Right ventricle myocardium superior (tissue), 1 donor: ENCODE results near the gene NIP7. TPM values are rescaled to one million over a fixed set of nuclear protein-coding genes. Genes with fewer than 3 reads are reported as not detected.
A peak's percentile ranks its signal among the peaks of the same experiment; 100 is the strongest.
"Not testable (repeated sequence)": the region's sequence is repeated elsewhere in the genome, so short reads cannot be mapped to it uniquely, and the experiment has no call there.

ENCODE experiments used
- ATAC-seq: fragments of 200-7000 bp; cut with Tn5 transposase; one replicate; pipeline ENCODE4 v1.9.1; 2020; ENCODE audit warnings: mild to moderate bottlenecking; ENCODE audit not compliant: poor library complexity
- DNase-seq: peaks from one replicate; pipeline ENCODE4 v3.0.0-alpha.2; 2020
- intact Hi-C: fragments of 100-400 bp; cut with DNase I; formaldehyde crosslinking; loops from one replicate; pipeline ENCODE4 v1.11.2; 2022
- long read RNA-seq: library from polyadenylated mRNA; unstranded; transcript quantifications from one replicate; pipeline ENCODE4 v2.0.0, GENCODE V29; 2021
- total RNA-seq: library from RNA; stranded (reverse); fragmentation: NEBNext Ultra II Directional; extraction: Animal tissue kit (Norgen Biotek cat#: 25700); gene quantifications from one replicate; pipeline ENCODE4 v1.2.1, GENCODE V29; 2021
- donor health status: DM: no; HTN: yes; CAD: no; lungs with severe emphysema.

NIP7 gene
- total RNA-seq, result 7.3 TPM
- long read RNA-seq, transcript NIP7-201 (5 exons, 2,402 nt), result major isoform, 28 of 28 reads
- long read RNA-seq, partial matches to known transcripts, result 0 of 28 reads
- long read RNA-seq, other reads (novel, unspliced or antisense), result 0 of 28 reads

DNA sequence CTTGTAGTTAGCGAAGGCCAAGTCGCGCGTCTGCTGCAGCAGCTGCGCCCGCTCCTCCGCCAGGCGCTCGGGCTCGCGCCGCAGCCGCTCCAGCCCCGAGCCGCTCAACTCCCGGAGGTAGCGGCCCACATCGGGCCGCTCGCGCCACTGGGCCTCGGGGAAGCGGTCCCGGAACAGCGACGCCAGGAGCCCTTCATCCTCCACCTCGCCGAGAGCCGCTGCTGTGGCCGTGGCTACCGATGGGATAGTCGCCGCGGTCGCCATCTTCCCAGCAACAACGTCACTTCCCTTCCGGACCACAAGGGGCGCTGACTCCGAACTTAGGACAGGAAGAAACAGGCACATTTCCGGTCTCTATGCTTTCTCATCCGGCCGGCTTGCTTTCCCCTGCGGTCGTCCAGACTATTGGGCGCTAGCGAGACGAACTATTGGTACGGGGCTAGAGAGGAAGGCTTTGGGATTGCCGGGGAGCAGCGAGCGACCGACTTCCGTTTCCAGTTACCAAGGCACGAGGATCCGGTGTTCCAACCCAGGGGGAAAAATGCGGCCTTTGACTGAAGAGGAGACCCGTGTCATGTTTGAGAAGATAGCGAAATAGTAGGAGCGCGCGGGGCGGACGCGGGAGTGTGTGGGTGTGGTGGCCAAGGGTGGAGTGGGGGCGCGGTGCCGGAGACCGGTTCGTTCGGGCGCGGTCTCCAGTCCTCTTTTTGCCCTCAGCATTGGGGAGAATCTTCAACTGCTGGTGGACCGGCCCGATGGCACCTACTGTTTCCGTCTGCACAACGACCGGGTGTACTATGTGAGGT lies at the start of gene NIP7, which contains the start of gene COG8:
TSS of gene NIP7 (plus strand) at position 484 of the 806 bp plus-strand sequence. CDS start at position 542, 58 bp downstream.
TSS of gene COG8 (minus strand) at position 276 of the 806 bp plus-strand sequence. CDS start at position 264, 12 bp downstream.
- intact Hi-C loops, result no loop called here
- DNase-seq (peak; percentile 97), ATAC-seq (peak; percentile 99)

DNA sequence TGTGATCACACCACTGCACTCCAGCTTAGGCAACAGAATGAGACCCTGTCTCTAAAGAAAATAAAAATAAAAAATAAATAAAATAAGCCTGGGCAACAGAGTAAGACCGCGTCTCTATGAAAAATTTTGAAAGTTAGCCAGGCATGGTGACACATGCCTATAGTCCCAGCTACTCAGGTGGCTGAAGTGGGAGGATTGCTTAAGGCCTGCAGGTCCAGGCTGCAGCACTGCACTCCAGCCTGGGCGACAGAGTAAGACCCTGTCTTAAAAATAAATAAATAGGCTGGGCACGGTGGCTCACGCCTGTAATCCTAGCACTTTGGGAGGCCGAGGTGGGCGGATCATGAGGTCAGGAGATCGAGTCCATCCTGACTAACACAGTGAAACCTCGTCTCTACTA lies 47.9 kb upstream of the NIP7 start:
- intact Hi-C loops, ATAC-seq, DNase-seq: not testable (repeated sequence)

DNA sequence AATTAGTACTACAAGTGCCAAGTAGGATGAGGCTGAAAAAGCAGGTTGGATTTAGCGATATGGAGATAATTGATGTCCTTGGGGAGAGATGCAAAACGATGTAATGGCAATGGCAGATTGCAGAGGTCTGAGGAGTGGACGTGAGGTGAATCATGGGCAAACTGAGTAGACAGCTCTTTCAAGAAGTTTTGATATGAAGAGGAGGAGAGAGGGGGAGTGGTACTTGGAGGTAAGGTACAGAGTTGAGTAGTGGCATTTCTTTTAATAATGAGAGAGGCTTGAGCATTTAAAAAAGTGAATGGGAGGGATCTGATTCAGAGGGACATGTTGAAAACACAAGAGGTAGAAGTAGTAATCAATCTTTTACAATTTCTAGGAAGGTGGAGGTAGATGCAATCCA lies 46.2 kb upstream of the NIP7 start:
- DNase-seq (no peak), ATAC-seq (no peak)
- intact Hi-C loops, result no loop called here

DNA sequence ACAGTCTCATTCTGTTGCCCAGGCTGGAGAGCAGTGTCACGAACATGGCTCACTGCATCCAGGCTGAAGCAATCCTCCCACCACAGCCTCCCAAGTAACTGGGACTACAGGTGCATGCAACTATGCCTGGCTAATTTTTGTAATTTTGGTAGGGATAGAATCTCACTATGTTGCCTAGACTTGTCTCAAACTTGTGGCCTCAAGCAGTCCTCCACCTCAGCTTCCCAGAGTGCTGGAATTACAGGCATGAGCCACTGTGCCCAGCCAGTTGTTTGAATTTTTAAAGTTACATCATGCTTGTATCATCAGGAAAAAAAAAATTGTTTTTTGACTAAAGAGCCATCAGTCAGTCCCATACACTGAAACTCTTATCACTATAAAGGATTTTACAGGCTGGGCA lies 45.5 kb upstream of the NIP7 start:
- DNase-seq (no peak), ATAC-seq (no peak)
- intact Hi-C loops, result no loop called here

DNA sequence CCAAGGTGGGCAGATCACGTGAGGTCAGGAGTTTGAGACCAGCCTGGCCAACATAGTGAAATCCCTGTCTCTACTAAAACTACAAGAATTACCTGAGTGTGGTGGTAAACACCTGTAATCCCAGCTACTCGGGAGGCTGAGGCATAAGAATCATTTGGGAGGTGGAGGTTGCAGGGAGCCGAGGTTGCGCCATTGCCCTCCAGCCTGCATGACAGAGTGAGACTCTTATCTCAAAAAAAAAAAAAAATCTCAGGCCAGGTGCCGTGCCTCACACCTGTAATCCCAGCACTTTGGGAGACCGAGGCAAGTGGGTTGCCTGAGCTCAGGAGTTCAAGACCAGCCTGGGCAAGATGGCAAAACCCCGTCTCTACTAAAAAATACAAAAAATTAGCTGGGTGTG lies 42.8 kb upstream of the NIP7 start:
- DNase-seq, intact Hi-C loops, ATAC-seq: not testable (repeated sequence)

DNA sequence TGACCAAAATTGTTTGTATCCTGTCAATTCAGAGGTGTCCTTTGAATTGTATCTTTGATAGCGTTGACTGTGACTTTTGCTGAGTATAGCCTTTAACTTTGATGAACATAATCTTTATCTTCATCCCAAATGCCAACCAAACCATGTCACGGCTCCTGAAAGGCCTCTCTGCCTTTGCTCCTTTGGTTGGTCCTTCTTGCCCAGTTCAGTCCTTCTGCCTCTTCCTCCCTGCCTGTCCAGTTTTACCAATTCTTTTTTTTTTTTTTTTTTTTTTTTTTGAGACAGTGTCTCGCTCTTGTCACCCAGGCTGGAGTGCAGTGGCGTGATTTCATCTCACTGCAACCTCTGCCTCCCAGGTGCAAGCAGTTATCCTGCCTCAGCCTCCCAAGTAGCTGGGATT lies 41.3 kb upstream of the NIP7 start:
- DNase-seq, result no peak
- intact Hi-C loops, result no loop called here
- no peak for ATAC-seq

DNA sequence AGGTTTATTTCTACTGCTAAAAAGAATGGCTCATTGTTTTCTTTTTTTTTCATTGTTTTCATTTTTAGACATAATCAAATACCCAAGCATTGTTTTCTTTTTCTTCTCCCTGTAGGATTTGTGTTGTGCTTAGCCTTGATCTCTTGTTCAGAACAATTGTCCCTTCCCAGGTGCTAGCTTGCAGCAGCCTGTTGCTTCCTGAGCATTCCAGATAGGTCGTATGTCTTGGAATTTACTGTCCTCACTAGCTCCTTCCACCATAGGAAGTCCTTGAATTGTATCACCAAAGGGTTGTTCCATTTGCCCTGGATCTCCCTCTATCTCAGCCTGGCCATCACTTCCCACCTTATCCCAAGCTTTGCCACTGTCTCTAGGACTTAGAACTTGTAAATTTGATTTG lies 38.4 kb upstream of the NIP7 start:
- ATAC-seq, result no peak
- DNase-seq, result no peak

DNA sequence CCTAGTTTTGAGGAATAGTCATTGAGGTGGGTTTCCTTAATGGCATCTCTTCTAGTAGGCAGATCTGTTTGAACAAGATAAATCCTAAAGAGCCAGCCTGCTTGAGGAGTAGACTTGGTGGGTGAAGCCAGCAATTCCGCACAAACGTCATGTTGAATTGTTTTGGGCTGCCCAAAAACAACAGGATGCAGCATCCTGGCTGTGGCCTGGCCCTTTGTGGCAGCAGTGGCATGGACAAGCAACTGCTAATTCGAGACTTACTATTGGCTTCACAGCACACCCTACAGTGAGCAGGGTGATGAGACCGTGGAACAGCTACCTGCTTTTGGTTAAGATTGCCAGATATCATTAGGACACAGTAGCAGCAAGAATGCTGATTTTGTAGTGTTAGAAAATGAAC lies 37.7 kb upstream of the NIP7 start:
- no peak for DNase-seq
- intact Hi-C loops, result no loop called here
- ATAC-seq, result no peak

More for the DNA sequence above, 38.4 kb upstream of the NIP7 start:
- intact Hi-C loops, result no loop called here

DNA sequence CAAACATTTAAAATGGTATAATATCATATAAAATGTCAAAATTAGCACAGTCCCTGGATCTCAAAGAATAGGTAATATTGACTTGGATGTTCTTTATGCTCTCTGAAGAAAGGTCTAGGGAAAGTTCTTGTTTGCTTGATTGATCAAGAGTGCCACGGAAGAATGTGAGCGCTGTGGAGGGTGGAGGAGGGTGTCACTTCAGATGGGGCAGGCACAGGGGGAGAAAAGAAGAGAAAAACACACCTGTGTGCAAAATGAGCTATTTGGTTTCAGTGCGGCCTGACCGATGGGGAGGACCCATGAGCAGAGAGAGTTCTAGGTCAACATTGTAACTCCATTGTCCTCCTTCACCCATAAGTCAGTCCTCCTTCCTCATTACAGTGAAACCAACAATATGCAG lies 37.3 kb upstream of the NIP7 start:
- ATAC-seq (no peak), DNase-seq (no peak)
- intact Hi-C loops, result no loop called here

DNA sequence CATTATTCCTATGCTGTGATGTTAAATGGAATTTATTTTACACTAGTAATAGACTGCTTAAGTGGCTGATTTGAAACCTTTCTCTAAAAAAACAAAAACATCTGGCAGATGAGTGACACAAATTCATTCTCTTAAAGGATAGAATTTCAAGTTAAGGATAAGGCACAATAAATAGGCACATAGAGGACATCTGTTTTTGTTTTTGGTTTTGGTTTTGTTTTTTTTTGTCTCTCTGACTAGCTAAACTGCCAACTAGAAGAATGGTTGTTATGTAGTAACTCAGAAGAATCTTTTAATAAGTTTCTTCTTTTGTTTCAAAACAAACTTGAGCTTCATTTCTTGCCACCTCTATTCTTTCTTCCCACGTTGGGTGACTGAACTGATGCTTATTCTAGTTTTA lies 33.5 kb upstream of the NIP7 start:
- intact Hi-C loops, result no loop called here
- no peak for ATAC-seq
- DNase-seq, result no peak

DNA sequence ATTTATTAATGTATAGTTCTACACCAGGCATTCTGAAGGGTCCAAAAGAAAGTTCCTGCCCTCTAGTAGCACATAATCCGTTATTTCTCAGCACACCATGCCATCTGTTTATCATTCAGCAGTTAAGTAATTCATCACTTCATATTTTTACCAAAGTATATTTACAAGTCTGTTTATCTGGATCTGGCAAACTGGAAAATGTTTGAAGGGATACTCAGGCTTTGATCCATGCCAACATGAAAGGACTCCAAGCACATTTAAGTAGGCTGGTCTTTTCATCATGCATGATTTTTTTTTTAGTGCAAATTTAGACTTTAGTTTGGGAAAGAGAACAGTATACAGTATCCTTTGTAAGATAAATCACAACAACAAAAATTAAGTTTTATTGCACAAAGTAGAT lies 32.5 kb upstream of the NIP7 start:
- ATAC-seq, result no peak
- intact Hi-C loops, result no loop called here
- DNase-seq, result no peak

DNA sequence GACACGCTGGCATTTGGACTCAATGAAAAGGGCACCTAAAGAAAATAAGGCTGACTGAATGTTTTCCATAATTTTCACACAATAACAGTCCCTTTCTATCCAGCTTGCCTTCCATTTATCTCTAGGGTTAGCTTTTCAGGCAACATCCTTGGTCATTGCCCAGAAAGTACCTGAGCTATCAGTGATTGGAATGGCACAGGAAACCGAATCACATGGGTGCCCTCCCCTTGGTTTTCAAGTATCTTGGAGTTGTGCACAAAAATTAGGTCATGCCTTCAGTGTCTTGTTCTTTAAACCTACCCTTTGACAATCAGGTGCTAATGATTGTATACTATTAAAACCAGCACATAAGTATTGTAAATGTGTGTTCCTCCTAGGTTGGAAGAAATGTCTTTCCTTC lies 31.7 kb upstream of the NIP7 start:
- intact Hi-C loops, result no loop called here
- ATAC-seq (no peak), DNase-seq (no peak)

DNA sequence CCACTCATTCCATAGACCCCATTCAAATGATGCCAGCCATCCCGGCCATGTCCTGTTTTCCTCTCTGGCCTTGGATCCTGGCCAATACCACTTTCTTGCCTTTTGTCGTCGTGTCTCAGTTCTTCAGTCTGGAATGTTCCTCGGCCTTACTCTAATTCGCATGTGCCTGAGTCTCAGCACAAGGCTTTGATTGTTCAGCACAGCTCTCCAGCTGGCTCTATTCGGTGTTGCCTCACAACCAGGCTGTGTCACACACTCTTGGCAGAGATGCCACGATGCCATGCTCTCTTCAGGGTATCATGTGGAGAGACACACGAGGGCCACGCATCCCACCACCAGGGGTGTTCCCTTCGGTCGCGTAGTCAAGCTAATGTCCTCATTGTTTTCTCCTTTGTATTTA lies 30.3 kb upstream of the NIP7 start:
- intact Hi-C loops, result no loop called here
- ATAC-seq (no peak), DNase-seq (no peak)

DNA sequence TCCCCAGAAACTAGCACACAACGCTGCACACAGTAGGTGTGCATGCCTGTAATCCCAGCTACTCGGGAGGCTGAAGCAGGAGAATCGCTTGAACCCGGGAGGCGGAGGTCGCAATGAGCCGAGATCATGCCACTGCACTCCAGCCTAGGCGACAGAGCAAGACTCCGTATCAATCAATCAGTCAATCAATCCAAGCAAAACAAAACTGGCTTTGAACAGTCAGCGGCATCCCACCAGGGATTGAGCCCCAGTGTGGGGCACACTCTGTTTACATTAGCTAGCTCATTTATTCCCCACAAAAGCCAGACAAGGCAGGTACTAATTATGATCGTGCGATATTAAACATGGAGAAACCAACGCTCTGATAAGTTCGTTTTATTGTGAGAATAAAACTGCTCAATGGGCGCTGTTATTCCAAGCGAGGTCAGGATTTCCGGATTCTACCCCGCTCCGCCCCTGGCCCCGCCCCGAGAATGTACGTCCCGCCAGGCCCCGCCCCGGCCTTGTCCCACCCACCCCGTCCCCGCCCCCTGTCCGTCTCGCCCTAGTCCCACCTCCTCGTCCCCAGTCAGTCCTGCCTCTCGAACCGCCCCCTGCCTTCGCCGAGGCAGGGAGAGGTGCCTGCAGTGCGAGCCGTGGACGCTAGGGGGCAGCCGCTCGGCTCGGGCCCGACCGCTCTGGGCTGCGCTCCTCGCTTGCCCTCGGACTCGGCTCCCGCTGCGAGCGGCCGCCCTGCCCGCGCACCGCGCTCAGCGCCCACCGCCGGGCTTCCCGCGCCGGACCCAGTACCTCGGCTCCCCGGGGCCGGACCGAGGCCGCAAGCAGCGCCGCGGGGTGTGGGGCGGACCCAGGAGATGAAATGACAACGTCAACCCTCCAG lies 28.7 kb upstream of the NIP7 start, which contains the start of gene VPS4A:
TSS of gene VPS4A (plus strand) at position 698 of the 880 bp plus-strand sequence. CDS start at position 860, 162 bp downstream.
- ATAC-seq, result peak; percentile 94
- intact Hi-C loops, result no loop called here
- DNase-seq, result peak; percentile 96

DNA sequence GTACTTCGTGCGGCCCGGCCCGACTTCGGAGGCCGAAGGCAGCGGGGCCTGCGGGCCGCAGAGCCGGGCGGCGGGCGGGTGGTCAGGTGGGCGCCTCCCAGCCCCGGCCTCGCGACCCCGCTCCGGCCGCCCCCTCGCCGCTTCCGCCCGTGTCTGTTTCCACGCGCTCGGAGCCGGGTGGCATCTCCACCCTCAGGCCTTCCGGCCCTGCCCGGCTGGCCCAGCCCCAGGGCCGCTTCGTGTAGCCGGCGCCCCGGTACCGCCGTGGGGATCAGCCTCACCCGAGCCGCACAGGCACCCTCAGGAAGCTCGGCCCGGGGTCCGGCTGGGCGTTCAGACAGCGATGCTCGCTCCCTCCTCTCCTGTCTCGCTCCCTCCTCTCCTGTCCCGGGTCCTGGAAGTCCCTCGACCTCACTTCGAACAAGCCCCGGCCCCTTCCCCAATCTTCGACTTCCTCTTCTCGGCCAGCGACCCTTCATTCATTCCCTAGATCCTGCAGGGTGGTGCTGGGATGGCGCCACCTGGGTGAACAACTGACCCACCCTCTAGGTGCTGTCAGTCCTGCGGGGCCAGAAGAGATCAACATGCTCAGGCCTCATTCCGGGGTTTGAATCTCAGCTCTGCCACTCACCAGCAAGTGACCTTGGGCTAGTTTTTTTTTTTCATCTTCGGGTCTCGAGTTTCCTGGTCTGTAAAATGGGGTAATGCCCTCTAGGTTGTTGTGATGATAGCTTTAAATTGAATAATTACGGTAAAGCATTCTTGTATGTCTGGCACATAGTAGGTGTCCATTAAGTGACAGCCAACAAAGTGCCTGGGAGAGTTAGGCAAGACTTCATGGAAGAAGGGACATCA lies 27.8 kb upstream of the NIP7 start:
- intact Hi-C loops, result no loop called here
- ATAC-seq, result peak; percentile 43
- peak; percentile 67 for DNase-seq

DNA sequence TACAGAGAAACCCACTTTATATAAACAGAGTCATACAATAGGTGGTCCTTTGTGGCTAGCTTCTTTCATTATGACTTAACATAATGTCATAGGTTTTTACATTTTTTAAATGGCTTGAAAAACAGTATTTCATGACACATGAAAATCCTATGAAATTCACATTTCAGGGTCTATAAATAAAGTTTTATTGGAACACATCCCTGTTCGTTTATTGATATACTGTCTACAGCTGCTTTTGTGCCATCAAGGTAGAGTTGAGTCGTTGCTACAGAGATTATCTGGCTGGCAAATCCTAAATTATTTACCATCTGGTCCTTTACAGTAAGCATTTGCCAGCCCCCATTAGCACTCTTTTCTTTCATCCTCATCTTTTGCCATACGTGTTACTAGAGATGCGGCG lies 26.1 kb upstream of the NIP7 start:
- no peak for DNase-seq
- intact Hi-C loops, result no loop called here
- no peak for ATAC-seq

DNA sequence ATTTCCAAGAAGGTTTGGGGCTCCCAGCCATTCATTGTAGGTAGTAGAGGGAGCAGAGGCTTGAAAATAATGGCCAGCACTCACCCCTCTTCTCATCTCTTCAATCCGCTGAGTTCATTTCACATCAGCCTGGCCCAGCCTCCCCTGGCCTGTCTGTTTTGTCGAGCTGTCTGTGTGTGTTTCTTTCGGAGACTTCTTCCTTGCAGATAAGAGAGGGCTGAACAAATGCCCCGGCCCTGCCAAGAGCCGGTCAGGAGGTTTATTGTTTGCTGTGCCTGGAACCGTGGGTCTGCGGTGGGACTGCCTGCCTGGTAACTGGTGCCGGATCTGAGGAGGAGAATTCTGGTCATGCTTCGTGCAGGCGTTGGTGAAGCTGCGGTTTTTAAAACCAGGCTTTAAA lies 25.0 kb upstream of the NIP7 start:
- ATAC-seq, result no peak
- intact Hi-C loops, result no loop called here
- DNase-seq, result no peak

DNA sequence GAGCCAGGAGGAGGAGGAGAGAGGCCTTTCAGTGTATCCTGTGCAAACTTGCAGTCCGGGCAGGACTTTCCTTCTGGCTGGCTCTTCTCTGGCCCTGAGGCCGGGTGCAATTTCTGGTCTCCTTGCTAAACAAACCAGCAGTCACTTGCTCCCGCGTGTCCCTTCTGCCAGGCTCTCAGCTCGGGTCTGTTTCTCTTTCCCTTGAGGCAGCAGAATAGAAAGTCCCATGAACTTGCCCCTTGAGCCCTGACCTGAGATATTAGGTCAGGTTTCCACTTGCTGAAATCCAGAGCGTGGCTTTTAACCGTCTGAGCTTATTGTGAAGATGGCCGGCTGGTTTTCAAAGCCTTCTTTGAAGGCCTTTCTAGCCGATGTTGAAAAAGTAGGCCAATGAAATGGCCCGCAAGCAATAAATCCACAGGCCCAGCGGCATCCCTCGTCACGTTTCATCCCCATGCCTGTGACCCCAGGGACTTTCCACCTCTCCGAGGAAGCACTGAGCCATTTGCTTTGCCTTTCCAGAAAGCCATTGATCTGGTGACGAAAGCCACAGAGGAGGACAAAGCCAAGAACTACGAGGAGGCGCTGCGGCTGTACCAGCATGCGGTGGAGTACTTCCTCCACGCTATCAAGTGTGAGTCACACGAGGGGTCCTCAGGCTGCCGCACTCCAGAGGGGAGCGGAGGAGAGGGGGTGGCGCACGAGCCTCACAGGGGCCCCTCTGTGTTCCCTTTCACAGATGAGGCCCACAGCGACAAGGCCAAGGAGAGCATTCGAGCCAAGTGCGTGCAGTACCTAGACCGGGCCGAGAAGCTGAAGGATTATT lies 23.9 kb upstream of the NIP7 start:
- intact Hi-C loops, result no loop called here
- DNase-seq, result no peak
- no peak for ATAC-seq
